HL-60/S4 treated with retinoic acid at 250 ng/mL for 4 days and 3 days (cell line): ENCODE data around the gene SMC4.
"Not testable (repeated sequence)": the region's sequence is repeated elsewhere in the genome, so short reads cannot be mapped to it uniquely, and the experiment has no call there.

Source experiments
- in situ Hi-C: fragments of 300-500 bp; cut with MboI; formaldehyde crosslinking; loops from 2 replicates; pipeline ENCODE4 v1.7.0; 2022; ENCODE audit warnings: low sequenced_read_pairs

The SMC4 gene

GRCh38 chr3:160437083-160437455, 37.6 kb downstream of the SMC4 start:
- in situ Hi-C loops: no loop called here

GRCh38 chr3:160440687-160441086, 41.2 kb downstream of the SMC4 start:
- in situ Hi-C loops: no loop called here

GRCh38 chr3:160444411-160444810, 45.0 kb downstream of the SMC4 start:
- in situ Hi-C loops: no loop called here

- in situ Hi-C loops: no loop called here
These were observed 46.4 kb downstream of the SMC4 start for GRCh38 chr3:160445854-160446253.

- in situ Hi-C loops: no loop called here
These were observed 47.1 kb downstream of the SMC4 start for GRCh38 chr3:160446522-160447056.

GRCh38 chr3:160447544-160447943, 48.1 kb downstream of the SMC4 start:
- in situ Hi-C loops: no loop called here

- in situ Hi-C loops: no loop called here
These were observed 49.6 kb downstream of the SMC4 start for GRCh38 chr3:160448845-160449635.

- in situ Hi-C loops: no loop called here
These were observed 50.5 kb downstream of the SMC4 start, which contains the start of gene TRIM59 for GRCh38 chr3:160449636-160450598. TRIM59 (minus strand) TSS chr3:160449786; CDS start chr3:160439183, 10,603 bp downstream.

- in situ Hi-C loops: no loop called here
These were observed 51.4 kb downstream of the SMC4 start for GRCh38 chr3:160450846-160451245.

- in situ Hi-C loops: no loop called here
These were observed 52.2 kb downstream of the SMC4 start for GRCh38 chr3:160451602-160452001.

GRCh38 chr3:160452251-160452650, 52.8 kb downstream of the SMC4 start:
- in situ Hi-C loops: not testable (repeated sequence)

GRCh38 chr3:160454995-160455394, 55.5 kb downstream of the SMC4 start:
- in situ Hi-C loops: no loop called here

GRCh38 chr3:160455846-160456245, 56.4 kb downstream of the SMC4 start:
- in situ Hi-C loops: no loop called here

- in situ Hi-C loops: no loop called here
These were observed 58.7 kb downstream of the SMC4 start for GRCh38 chr3:160458151-160458550.

GRCh38 chr3:160459450-160459970, 60.1 kb downstream of the SMC4 start:
- in situ Hi-C loops: no loop called here

- in situ Hi-C loops: no loop called here
These were observed 60.6 kb downstream of the SMC4 start for GRCh38 chr3:160460033-160460432.

- in situ Hi-C loops: no loop called here
These were observed 64.9 kb downstream of the SMC4 start for GRCh38 chr3:160464321-160464720.

GRCh38 chr3:160464971-160465370, 65.5 kb downstream of the SMC4 start:
- in situ Hi-C loops: no loop called here

GRCh38 chr3:160470181-160470580, 70.7 kb downstream of the SMC4 start:
- in situ Hi-C loops: no loop called here

GRCh38 chr3:160471892-160472291, 72.4 kb downstream of the SMC4 start:
- in situ Hi-C loops: no loop called here

GRCh38 chr3:160472344-160472743, 72.9 kb downstream of the SMC4 start:
- in situ Hi-C loops: no loop called here
